GM12872 (cell line): ENCODE measurements around the gene GATA5.

Source experiments
- CTCF ChIP-seq: IDR thresholded peaks from 3 replicates; pipeline ENCODE4 v1.5.1; 2011; ENCODE audit warnings: low read depth, mild to moderate bottlenecking, low read length, moderate library complexity; ENCODE audit not compliant: insufficient read depth

Gene GATA5

GRCh38 chr20:62424249-62425107 lies 51.3 kb downstream of the GATA5 start:
- TF ChIP-seq CTCF, result no peak

- TF ChIP-seq CTCF, result no peak
Observed at GRCh38 chr20:62423326-62423706, 52.5 kb downstream of the GATA5 start.

- no peak for TF ChIP-seq CTCF
Observed at GRCh38 chr20:62422636-62423325, 53.0 kb downstream of the GATA5 start.

- TF ChIP-seq CTCF, result no peak
Observed at GRCh38 chr20:62421716-62421990, 54.1 kb downstream of the GATA5 start.

- TF ChIP-seq CTCF, result no peak
Observed at GRCh38 chr20:62420846-62421715, 54.7 kb downstream of the GATA5 start.

- no peak for TF ChIP-seq CTCF
Observed at GRCh38 chr20:62419759-62420158, 56.0 kb downstream of the GATA5 start.
